GM23248 (cell line): ENCODE data around the gene EIF4A3. TPM values are rescaled to one million over a fixed set of nuclear protein-coding genes. Genes with fewer than 3 reads are reported as not detected.

ENCODE experiments used
- DNase-seq: peaks from one replicate; pipeline ENCODE4 v3.0.0-alpha.2; 2015
- H2AFZ ChIP-seq: fragments of 200-600 bp; sonication (generic); 2 replicates; pipeline ENCODE4 v1.6.1; 2016; ENCODE audit warnings: antibody characterized with exemption
- H3F3A ChIP-seq: fragments of 200-600 bp; sonication (generic); 2 replicates; pipeline ENCODE4 v1.6.1; 2016; ENCODE audit warnings: mild to moderate bottlenecking, antibody characterized with exemption, mixed run types; ENCODE audit not compliant: insufficient read depth
- H3K27ac ChIP-seq: fragments of 200-600 bp; sonication (generic); 2 replicates; pipeline ENCODE4 v1.5.1; 2016; ENCODE audit warnings: mild to moderate bottlenecking
- H3K27me3 ChIP-seq: fragments of 200-600 bp; sonication (generic); replicated peaks from 2 replicates; pipeline ENCODE4 v1.6.1; 2016; ENCODE audit warnings: mild to moderate bottlenecking; ENCODE audit not compliant: insufficient read depth
- H3K36me3 ChIP-seq: fragments of 200-600 bp; sonication (generic); 2 replicates; pipeline ENCODE4 v1.6.1; 2016; ENCODE audit warnings: low read depth, mild to moderate bottlenecking
- H3K4me1 ChIP-seq: fragments of 200-600 bp; sonication (generic); 2 replicates; pipeline ENCODE4 v1.6.1; 2016; ENCODE audit warnings: mild to moderate bottlenecking; ENCODE audit not compliant: insufficient read depth
- H3K4me2 ChIP-seq: fragments of 200-600 bp; sonication (generic); one replicate; pipeline ENCODE4 v1.6.1; 2016; ENCODE audit warnings: mild to moderate bottlenecking; ENCODE audit not compliant: unreplicated experiment
- H3K4me3 ChIP-seq: fragments of 200-600 bp; sonication (generic); 2 replicates; pipeline ENCODE4 v1.5.1; 2016; ENCODE audit warnings: mild to moderate bottlenecking
- H3K79me2 ChIP-seq: fragments of 200-600 bp; sonication (generic); 2 replicates; pipeline ENCODE4 v1.6.1; 2016; ENCODE audit warnings: mild to moderate bottlenecking; ENCODE audit not compliant: insufficient read depth
- H3K9ac ChIP-seq: fragments of 200-600 bp; sonication (generic); 2 replicates; pipeline ENCODE4 v1.6.1; 2016; ENCODE audit warnings: mild to moderate bottlenecking
- H3K9me2 ChIP-seq: fragments of 200-600 bp; sonication (generic); 2 replicates; pipeline ENCODE4 v1.6.1; 2016; ENCODE audit warnings: mixed run types, mild to moderate bottlenecking, moderate library complexity; ENCODE audit not compliant: insufficient read depth
- H3K9me3 ChIP-seq: fragments of 200-600 bp; sonication (generic); one replicate; pipeline ENCODE4 v1.6.1; 2017; ENCODE audit warnings: low read depth
- H4K20me1 ChIP-seq: fragments of 200-600 bp; sonication (generic); 2 replicates; pipeline ENCODE4 v1.6.0; 2016; ENCODE audit not compliant: insufficient read depth
- EZH2 ChIP-seq: fragments of 200-600 bp; sonication (generic); IDR thresholded peaks from 2 replicates; pipeline ENCODE4 v1.6.1; 2018; ENCODE audit warnings: antibody characterized with exemption, mild to moderate bottlenecking; ENCODE audit not compliant: insufficient read depth, poor library complexity, severe bottlenecking
- EZH2phosphoT487 ChIP-seq: fragments of 200-600 bp; sonication (generic); IDR thresholded peaks from 2 replicates; pipeline ENCODE4 v1.6.1; 2018; ENCODE audit warnings: antibody characterized with exemption, moderate library complexity, mild to moderate bottlenecking, low read depth; ENCODE audit not compliant: insufficient read depth
- WGBS, 2 experiments: methylation state at CpG; one replicate each; pipeline ENCODE4 v1.1.6; 2015 to 2017; ENCODE audit warnings: low lambda C conversion rate in 2 of 2, low coverage in 1 of 2; ENCODE audit errors: missing lambda C conversion rate in 2 of 2; 5-methylcytosine and 5-hydroxymethylcytosine counted together
- in situ Hi-C: fragments of 300-500 bp; cut with MboI; formaldehyde crosslinking; loops from 2 replicates; pipeline ENCODE4 v1.15.0; 2020
- polyA plus RNA-seq: library from polyadenylated mRNA; unstranded; fragments of >200 nt; fragmentation: Nextera tagmentation; extraction: Ambion mirVana; gene quantifications from 2 replicates; pipeline ENCODE4 v1.2.1, GENCODE V29; 2016
- total RNA-seq: library from RNA; depleted of rRNA; stranded (reverse); fragments of >200 nt; shearing (Covaris generic); gene quantifications from 2 replicates; pipeline ENCODE4 v1.2.3, GENCODE V29; 2014

Gene EIF4A3
- total and polyA plus RNA-seq, 2 experiments from 2014 or later, result 75.1 to 129 TPM

- H3K9me3 ChIP-seq, result no peaks in the 10 kb centered on the region
- no peak overlapping the region for H3K4me2 ChIP-seq
- no peak overlapping the region for H3K27ac ChIP-seq
- no peaks in the 10 kb centered on the region for H3F3A ChIP-seq
- no peaks in the 10 kb centered on the region for H3K36me3 ChIP-seq
- no peak for TF ChIP-seq EZH2
- no peak for TF ChIP-seq EZH2phosphoT487
- no peaks in the 10 kb centered on the region for H3K4me1 ChIP-seq
- no peaks in the 10 kb centered on the region for H4K20me1 ChIP-seq
- 89 to 92% methylated on average over 26 to 30 of the region's 30 CpGs for WGBS, 2 experiments
- H3K9me2 ChIP-seq, result no peaks in the 10 kb centered on the region
- in situ Hi-C loops, result no loop called here
- H3K9ac ChIP-seq, result no peak overlapping the region
- H3K79me2 ChIP-seq, result no peaks in the 10 kb centered on the region
- no peak overlapping the region for H2AFZ ChIP-seq
- H3K4me3 ChIP-seq, result no peak overlapping the region
- H3K27me3 ChIP-seq, result no peaks in the 10 kb centered on the region
- DNase-seq, result no peak
Measured at GRCh38 chr17:80109713-80110446, 37.0 kb downstream of the EIF4A3 start.

- in situ Hi-C loops, result no loop called here
- no peak for DNase-seq
- Histone ChIP-seq H3K9me3 (no peaks in the 10 kb centered on the region), H3K4me1 (no peaks in the 10 kb centered on the region), H4K20me1 (no peaks in the 10 kb centered on the region), H3K27me3 (no peaks in the 10 kb centered on the region), H2AFZ (no peak overlapping the region), H3K9me2 (no peaks in the 10 kb centered on the region), H3K36me3 (no peaks in the 10 kb centered on the region), H3K4me3 (no peak overlapping the region), H3K4me2 (no peak overlapping the region), H3F3A (no peaks in the 10 kb centered on the region), H3K79me2 (no peaks in the 10 kb centered on the region), H3K27ac (no peak overlapping the region), H3K9ac (no peak overlapping the region)
- TF ChIP-seq EZH2phosphoT487, result no peak
- TF ChIP-seq EZH2, result no peak
- WGBS, 2 experiments, result 92 to 93% methylated on average over 12 to 13 of the region's 13 CpGs
Measured at GRCh38 chr17:80109066-80109660, 37.8 kb downstream of the EIF4A3 start.

GRCh38 chr17:80108036-80108971, 38.6 kb downstream of the EIF4A3 start:
- Histone ChIP-seq H3K27me3 (no peaks in the 10 kb centered on the region), H2AFZ (no peak overlapping the region), H3K27ac (no peak overlapping the region), H3K9me3 (no peaks in the 10 kb centered on the region), H3K36me3 (no peaks in the 10 kb centered on the region), H3K79me2 (no peaks in the 10 kb centered on the region), H3K9me2 (no peaks in the 10 kb centered on the region), H4K20me1 (no peaks in the 10 kb centered on the region), H3K4me1 (no peaks in the 10 kb centered on the region), H3F3A (no peaks in the 10 kb centered on the region), H3K4me3 (no peak overlapping the region), H3K4me2 (no peak overlapping the region), H3K9ac (no peak overlapping the region)
- 93 to 94% methylated on average over 34 to 40 of the region's 40 CpGs for WGBS, 2 experiments
- DNase-seq, result no peak
- in situ Hi-C loops, result no loop called here
- TF ChIP-seq EZH2 (no peak), EZH2phosphoT487 (no peak)

- Histone ChIP-seq H3K4me1 (no peaks in the 10 kb centered on the region), H3K36me3 (no peaks in the 10 kb centered on the region)
- TF ChIP-seq EZH2phosphoT487, result no peak
- TF ChIP-seq EZH2, result no peak
Measured at GRCh38 chr17:80107231-80108021, 39.5 kb downstream of the EIF4A3 start.

More at GRCh38 chr17:80107231-80108021, 39.5 kb downstream of the EIF4A3 start:
- in situ Hi-C loops, result no loop called here
- Histone ChIP-seq H2AFZ (no peak overlapping the region), H3K27ac (no peak overlapping the region), H3K9me2 (no peaks in the 10 kb centered on the region), H3K4me3 (no peak overlapping the region), H3K9ac (no peak overlapping the region), H3K79me2 (no peaks in the 10 kb centered on the region), H3K27me3 (no peaks in the 10 kb centered on the region), H3K9me3 (no peaks in the 10 kb centered on the region), H3F3A (no peaks in the 10 kb centered on the region), H4K20me1 (no peaks in the 10 kb centered on the region), H3K4me2 (no peak overlapping the region)
- 88 to 94% methylated on average over 46 of the region's 46 CpGs for WGBS, 2 experiments
- DNase-seq, result no peak
